NCI-H774 (cell line): ENCODE results near the gene EYA4.

ENCODE experiments used
- DNase-seq: peaks from one replicate; lab custom pipeline; 2025; lab: John Stamatoyannopoulos, UW

The EYA4 gene

DNA sequence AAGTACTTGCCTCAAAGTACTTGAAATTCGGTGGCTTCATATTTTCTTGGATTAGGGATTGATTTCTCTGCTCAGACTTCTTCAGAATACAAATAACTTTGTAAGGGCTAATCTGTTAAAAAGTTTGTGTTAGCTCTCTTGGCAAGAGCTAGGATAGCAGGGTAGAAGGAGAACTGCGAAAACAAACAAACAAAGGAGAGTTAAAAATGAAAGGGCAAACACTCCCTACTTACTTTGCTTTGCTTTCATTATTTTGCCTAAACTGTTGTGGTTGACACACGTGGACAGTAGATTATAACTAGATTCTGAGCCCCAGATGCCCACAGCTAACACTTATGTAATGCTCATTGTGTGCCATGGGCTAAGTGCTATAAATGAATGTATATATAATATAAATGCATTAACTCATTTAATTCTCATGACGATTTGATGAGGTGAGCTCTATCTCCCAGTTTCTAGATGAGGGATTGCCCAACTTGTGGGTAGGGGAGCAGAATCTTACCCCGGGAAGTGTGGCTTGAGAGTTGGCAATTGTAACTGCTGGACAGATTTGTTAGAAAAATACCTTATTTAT, 48.7 kb downstream of the EYA4 start:
- no peak for DNase-seq

DNA sequence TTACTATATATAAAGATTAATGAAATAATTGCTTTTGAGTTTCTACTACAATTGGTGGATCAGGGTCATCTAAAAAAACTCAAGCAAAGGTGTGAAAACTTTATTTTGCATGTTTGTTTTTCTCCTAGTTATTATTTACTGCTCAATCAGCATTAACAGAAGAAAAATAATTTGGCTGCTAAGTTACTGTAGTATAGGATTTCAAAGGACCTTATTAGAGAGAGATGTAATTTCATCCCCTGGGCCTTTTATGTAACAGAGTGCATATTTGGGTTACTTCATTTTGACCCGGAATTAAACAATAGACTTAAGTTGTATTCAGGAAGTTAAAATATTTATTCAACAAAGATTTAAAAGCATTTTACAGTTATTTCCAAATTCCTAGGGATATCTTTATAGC, 49.8 kb downstream of the EYA4 start:
- no peak for DNase-seq

DNA sequence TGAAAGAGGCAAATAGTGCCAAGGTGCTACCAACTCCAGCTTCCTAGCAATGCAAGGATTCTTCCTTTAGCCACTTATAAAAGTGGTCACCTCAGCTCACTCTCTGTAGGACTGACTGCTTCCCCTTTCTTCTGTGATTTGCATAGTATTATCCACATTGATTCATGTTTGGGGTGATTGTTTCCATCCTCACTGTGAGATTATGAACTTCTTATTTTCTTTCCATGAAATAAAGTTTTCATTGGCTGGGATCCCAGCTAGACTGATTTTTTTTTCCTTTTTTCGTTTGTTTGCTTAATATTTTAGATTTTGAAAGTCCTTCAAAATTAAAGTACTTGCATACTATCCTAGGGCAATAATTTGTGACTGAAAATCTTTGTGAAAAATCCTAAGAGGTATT, 50.5 kb downstream of the EYA4 start:
- no peak for DNase-seq

DNA sequence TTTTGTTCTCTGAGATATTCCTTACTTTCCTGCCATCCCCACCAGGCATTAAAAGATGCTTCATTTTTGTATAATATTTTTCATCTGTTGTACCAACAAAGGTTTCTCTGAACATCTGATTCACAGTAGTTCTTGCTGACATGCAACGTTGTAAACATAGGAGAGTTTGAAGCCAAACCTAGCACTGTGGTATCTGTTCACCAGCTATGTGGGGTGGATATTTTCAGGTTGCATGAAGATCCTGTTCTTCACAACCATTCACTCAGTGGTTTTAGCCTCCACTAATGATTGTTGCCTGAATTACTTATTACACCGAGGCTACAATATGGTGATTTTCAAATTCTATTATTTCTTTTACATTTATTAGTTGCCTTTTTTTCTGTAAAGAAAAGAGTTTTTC, 56.5 kb downstream of the EYA4 start:
- DNase-seq: no peak

DNA sequence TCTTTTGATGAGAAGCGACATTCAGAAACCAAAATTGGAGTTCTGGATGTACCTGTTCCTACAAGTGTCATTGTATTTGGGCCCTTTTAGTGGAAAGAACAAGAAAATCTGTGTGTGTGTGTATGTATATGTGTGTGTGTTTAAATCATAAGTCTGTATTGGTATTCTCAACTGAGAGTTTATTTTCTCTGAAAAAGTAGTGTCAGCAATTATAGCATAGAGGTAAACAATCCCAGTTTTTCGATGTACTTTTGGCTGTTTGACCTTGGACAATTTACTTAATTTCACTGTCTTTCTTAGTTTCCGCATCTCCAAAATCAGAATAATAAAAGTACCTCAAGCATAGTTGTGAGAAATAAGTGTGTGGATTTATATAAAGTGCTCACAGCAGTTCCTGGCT, 57.2 kb downstream of the EYA4 start:
- no peak for DNase-seq

DNA sequence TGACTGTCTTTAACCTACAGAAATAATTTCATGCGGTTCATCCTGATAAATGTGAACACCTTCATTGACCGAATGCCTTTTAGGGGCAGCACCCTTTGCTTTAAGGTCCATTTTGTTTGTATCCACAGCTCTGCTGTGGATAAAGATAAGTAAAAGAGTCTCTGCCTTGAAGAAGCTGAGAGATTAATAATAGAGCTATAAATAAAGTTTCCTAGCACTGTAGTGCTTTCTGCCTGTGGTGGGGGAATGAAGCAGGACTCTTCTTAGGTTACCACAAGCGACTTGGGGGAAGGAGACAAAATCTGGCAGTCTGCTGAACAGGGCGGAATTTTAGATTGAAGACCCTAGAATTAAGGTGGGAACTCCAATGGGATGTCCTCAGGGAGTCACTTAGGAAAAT, 57.6 kb downstream of the EYA4 start:
- DNase-seq: no peak

DNA sequence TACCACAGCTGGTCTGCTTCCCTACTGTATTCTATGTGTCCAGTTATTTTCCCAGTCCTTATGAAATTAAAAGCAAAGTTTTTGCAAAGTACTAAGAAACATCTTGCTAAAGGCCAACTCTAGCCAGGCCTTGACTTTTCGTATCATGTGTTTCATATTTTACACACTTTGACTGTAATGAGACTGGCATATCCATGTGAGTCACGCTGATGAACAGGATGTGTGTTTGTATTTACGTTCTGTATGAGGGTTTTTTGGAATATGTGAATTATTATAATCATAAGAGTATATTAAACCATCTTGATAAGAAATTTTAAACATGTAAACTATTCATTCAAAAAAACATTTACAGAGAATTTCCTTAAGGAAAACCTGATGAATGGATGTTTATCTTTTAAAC, 59.7 kb downstream of the EYA4 start:
- no peak for DNase-seq

DNA sequence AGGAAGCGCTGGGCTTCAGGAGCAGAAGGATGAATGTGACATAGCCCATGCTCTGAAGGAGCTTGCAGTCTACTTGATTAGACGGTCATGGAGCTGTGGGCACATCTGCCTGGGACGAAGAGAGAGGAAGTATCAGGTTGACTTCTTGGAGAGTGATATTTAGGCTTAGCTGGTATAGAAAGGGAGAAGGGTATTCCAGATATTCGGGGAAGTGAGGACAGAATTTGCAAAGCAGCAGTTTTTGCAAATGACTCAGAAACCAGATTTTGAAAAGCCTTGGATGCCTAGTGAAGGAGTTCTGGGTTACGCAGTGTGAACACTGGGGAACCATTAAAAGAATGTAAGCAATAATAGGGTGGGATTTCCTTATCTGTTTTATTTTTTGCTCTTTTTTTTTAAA, 60.7 kb downstream of the EYA4 start:
- DNase-seq: no peak

DNA sequence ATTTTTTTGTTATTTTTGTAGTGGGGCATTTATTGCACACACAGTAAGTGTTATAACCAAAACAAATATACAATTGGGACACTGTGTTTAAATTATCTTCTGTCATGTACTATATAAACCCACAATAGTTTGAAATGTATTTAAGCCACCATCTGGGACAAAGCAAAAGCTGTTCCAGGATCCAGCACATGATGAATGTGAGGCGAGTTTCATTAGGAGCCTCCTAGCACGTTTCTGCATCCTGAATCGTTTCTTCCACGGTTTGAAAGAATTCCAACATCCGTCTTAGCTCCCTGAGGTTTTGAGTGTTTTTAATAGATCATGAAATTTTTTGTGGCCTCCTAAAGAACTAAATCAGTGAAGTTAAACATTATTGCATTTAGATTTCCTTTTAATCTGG, 65.8 kb downstream of the EYA4 start:
- no peak for DNase-seq

DNA sequence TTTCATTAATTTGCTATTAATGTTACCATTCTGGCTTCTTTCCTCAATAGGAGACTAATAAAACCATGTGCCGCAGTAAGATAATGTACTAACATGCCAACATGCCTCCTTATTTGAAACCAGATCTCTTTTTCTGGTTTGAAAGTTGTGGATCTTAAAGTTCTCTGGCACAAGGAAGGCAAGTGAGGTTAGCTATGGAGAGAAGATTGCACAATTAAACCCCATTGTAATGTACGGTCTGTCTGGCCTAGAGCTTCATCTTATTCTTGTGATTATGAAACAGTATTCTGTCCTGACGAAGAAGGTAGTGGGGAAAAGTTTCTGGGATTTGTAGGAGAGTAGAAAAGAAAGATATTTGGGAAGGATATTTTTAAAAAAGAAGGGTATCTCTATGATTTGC, 68.4 kb downstream of the EYA4 start:
- DNase-seq: no peak

DNA sequence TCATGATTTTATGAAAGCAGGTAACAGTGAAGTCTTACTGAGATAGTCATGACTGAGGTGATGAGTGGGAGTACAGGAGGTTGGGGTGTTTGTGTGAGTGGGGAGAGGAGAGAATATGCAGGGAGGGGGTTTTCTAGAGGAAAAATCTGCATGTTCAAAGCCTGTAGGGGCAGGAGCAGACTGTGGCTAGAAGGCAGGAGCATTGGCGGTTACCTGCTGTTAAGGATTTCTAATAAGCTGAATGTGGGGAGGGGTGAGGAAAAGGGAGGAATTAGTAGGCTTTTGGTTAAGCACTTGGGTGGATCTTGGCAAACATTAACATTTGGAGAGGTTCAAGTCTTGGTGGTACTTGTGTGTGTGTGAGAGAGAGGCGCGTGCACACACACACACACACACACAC, 70.8 kb downstream of the EYA4 start:
- DNase-seq: no peak

DNA sequence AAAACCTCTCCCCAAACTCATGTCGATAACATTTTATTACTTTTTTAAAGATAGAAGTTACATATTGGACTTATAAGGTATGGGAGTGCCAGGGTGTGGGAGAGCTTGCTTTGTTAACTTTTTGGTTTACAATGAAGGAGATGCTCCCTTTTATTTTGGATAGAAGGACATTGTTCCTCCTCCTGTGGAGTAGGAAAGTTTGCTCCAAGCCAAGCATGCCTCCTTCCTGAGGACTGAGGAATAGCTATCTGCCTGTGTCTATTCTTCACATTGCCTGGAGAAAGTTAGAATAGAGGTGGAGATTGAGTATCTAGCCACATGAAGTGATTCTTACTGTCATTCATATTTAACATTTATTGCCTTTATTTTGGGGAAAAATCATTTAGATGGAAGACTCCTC, 71.9 kb downstream of the EYA4 start:
- DNase-seq: no peak

DNA sequence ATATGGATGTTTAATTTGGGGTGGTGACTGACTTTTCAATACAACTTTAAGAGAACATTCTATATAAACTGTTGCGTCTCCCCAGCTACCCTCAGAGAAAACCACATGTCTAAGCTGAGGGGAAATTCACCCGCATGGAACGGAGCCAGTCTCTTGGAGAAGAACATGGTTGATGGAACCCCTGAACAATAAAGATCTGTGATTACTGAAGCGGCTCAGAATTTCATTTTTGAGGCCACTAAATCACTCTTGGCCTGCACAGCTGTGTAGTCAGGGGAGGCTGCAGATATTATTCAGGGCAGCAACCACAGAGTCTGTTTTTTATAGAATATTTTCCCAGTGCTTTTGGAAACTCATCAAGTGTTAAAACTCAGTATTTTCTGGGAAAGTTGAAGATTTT, 73.8 kb downstream of the EYA4 start:
- DNase-seq: no peak

DNA sequence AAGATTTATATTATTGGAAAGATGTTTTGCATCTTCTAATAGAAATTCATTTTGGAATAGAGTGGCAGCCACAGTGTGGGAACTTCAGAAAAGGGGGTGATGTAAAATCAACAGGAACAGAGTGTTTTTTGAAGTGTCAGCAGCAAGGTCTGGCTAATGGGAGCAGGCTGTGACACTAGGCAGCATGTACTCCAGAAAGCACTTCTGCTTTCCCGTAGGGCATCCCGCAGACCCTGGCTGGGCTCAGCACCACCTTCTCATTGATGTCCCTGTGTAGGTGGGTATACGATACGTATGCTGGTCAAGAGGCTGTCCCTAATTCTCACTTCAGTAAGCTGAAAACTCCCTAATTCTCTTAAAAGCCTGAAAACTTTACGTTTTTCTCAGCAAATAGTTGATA, 74.7 kb downstream of the EYA4 start:
- no peak for DNase-seq

DNA sequence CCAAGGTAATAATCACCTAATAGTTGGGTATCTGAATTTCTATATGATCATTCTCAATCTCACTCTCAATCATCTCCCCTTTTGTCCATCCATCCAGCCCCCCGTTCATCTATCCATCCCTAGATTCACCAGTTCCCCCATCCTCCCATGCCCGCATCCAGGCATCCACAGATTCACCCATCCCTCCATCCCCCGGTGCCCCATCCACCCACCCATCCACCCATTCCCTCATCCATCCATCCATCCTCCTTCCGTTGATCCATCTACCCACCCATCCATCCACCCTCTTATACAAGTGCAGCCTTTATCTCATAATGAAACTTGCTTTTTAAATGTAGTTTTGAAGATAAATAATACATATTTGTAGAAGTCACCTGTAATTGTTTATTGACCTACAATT, 76.5 kb downstream of the EYA4 start:
- DNase-seq: no peak

DNA sequence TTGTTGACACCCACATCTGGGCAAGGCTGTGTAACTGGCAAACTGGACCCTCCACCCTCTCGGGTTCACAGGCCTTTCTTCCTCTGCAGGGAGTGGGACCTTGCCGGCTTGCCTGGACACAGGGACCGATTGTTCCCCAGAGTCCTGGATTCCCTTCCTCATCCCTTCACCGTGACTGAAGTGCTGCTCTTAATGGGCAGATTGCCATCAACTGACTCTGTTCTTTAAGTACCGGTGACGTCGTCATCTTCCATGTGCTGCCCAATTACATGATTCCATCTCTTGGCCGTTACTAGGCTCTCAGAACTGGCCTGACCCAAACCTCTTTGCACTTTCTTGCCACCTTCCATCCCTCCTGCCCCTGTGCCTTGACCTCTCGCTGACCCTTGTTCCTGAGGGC, 85.4 kb downstream of the EYA4 start:
- DNase-seq: peak; percentile 45

DNA sequence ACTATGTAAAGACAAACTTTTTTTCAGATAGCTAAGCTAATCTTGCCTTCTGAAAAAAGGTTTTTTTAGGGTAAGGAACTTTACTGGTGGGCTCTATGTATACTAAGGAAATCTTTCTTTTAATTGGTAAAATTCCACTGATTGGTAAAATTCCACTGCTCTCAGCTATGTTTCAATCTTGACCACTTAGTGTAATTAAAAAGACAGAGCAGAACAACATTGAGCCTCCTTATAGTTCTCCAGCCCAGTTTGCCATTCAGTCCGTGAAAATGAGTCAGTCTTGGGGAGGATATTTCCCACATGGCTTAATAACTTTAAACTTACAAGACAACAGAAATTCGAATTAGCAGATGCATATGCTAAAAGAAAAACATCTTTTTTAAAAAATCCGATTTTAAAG, 92.7 kb downstream of the EYA4 start:
- DNase-seq: no peak

DNA sequence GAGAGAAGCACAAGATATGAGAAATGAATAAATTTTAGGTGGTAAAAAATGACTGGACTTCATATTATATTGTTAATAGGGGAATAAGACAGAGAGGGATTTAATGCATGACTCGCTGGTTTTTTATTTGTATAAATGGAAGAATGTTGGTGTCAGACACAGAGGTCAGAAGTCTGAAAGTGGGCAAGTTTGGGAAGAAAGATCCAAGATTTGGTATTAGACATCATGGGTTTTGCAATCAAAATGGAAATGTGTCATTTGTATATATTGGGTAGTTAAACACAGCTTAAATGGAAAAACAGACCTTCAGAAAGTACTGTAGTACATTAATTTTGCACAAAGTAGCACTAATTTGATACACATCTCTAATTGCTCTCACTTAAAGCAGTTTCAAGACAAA, 96.2 kb downstream of the EYA4 start:
- DNase-seq: no peak

DNA sequence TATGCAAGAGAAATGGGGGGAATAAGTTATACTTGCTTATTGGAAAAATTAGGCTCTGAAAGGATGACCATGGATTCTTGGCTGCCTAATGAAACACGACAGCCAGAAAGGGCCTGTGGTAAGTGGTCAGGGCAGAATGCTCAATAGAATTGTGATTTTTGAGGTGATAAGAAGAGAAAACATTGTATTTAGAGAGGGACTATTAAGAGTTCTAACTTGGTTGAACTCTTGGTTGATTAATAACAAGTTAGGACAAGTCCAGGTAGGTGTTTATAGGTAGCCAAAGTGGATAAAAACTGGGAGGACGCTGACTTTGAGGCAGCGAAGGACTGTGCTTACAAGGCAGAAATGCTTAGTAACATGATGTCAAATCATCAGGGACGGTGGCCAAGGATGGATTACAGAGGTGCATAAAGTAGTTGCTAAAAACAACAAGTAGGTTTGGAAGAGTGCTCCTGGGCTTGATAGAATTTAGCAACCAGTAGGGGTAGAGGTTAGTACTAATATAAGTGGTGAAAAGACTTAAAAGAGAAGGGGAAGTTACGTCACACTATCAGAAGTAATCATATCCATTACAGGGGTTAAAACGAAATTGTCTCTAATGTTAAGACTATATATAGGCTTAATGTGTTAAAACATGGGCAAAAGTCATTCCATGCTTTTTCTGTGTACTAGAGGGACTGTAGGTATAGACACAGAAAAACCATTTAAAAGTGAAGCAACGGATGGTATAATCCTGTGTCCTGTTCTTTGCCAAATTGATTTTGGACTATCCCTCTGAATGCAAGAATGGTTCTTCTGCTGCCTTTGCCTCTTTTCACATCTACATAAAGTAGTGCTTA, 98.6 kb downstream of the EYA4 start:
- DNase-seq: no peak

DNA sequence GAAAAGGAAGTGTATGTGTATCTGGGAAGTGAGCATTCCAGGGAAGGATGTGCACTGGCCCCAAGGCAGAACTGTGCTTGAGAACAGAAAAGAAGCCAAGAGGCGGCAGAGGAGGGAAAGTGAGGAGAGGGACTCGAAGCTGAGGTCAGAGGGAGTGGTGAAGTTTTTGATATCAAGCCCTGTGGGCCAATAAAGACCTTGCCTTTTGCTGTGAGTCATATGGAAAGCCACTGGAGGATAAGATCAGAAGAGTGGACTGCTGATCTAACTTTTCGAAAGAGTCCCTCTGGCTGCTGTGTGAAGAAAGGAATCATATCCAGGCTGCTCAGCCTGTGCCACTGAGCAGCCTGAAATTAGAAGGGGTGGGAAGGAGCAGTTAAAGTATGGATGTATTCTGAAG, 99.4 kb downstream of the EYA4 start:
- no peak for DNase-seq

DNA sequence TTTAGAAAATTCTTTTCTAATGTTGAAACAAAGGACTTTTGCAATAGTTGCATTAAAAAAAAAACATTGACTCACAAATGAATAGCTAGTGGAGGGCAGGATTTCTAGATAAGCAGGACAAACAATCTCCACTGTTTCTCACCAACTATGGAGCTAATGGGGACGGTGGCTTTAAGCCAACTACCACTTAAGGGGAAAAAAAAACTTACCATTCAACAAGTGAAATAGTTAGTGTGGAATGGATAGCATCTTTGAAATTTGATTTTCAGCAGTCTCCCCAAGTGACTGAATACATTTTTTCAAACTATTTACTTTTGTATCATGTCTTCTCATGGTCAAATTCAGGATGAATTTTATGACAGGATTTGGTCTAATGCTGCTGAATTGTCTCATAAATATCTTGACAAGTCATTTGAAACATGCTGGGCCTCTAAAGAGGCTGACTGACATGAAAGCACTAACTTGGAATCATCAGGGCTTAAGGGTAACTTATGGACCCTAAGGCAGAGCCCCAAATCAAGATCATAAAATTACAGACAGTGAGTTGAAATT, 100.5 kb downstream of the EYA4 start:
- DNase-seq: peak; percentile 49

DNA sequence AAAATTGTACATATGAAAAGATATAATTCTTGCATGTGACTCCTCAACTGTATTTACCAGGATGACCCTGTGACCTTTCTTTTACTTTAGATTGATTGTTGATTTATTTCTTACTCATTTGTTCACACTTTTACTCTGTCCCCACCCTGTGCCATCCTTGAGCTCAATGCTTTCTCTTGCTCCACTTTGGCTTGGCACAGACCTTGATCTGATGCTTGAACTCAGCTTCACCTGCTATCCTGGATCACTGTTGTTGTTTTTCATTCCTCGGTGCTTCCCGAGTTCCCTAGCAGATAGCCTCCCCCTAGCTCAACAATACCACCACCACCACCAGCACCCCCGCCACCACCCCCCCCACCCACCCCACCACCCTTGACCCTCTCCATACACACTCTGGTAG, 102.1 kb downstream of the EYA4 start:
- DNase-seq: no peak

DNA sequence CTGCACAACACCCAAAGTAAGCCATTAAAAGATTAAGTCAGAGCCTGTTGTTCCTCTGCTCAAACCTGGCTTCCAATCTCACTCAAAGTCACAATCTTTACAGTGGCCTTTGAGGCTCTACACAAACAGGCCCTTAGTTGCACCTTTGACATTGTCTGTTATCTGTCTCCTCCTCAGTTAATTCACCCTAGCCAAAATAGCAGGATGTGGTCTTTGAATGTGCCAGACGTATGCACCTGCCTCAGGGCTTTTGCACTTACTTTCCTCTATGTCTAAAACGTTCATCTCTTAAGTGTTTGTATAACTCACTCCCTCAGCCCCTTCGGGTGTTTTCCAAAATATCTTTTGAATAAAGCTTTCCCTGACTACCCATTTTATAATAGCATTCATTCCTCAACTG, 107.7 kb downstream of the EYA4 start:
- no peak for DNase-seq

DNA sequence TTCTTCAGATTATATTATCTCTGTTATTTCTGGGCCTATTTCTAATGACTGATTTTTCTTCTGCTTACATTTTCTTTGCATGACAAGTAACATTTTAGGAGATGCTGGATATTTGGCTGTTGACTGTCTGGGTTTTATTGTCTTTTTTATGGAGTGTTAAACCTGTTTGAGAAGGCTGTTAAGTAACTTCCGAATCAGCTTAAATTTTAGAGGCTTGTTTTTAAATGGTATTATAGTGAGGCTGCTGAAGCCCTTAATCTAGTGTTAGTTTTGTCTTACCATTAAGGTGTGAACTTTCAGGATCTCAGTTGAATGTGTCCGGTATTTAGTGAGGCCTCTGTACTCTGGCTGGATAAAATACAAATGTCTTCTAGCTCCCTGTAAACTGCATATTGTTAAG, 109.8 kb downstream of the EYA4 start:
- DNase-seq: no peak
